Endothelial cell (in vitro differentiated cells): ENCODE results near the gene PDE6A. TPM values are rescaled to one million over a fixed set of nuclear protein-coding genes. Genes with fewer than 3 reads are reported as not detected.
"Not testable (repeated sequence)": the region's sequence is repeated elsewhere in the genome, so short reads cannot be mapped to it uniquely, and the experiment has no call there.

ENCODE experiments used
- DNase-seq: peaks from one replicate; pipeline ENCODE4 v3.0.0; 2021; ENCODE audit warnings: low spot score
- H3K27ac Mint-ChIP-seq: one replicate; pipeline ENCODE4 v1.8.0; 2021; ENCODE audit warnings: mixed read lengths, inconsistent platforms; ENCODE audit not compliant: unreplicated experiment
- H3K27me3 Mint-ChIP-seq: one replicate; pipeline ENCODE4 v1.8.0; 2021; ENCODE audit warnings: mild to moderate bottlenecking, moderate library complexity, mixed read lengths, inconsistent platforms; ENCODE audit not compliant: unreplicated experiment
- H3K36me3 Mint-ChIP-seq: one replicate; pipeline ENCODE4 v1.8.0; 2021; ENCODE audit warnings: mild to moderate bottlenecking, low read depth, mixed read lengths, inconsistent platforms; ENCODE audit not compliant: unreplicated experiment
- H3K4me1 Mint-ChIP-seq: one replicate; pipeline ENCODE4 v1.8.0; 2021; ENCODE audit warnings: mild to moderate bottlenecking, mixed read lengths, inconsistent platforms; ENCODE audit not compliant: unreplicated experiment
- H3K4me3 Mint-ChIP-seq: one replicate; pipeline ENCODE4 v1.8.0; 2021; ENCODE audit warnings: mild to moderate bottlenecking, mixed read lengths, inconsistent platforms; ENCODE audit not compliant: unreplicated experiment
- H3K9me3 Mint-ChIP-seq: one replicate; pipeline ENCODE4 v1.8.0; 2021; ENCODE audit warnings: mixed read lengths, inconsistent platforms; ENCODE audit not compliant: unreplicated experiment
- total RNA-seq: library from RNA; stranded (reverse); fragmentation: NEBNext Ultra II Directional; extraction: Animal tissue kit (Norgen Biotek cat#: 25700); gene quantifications from one replicate; pipeline ENCODE4 v1.2.1, GENCODE V29; 2021; ENCODE audit not compliant: unreplicated experiment
- TF ChIP-seq, protein P1 (sequence below): fragments of 200-600 bp; sonication (generic); IDR thresholded peaks from one replicate; pipeline ENCODE4 v1.5.0; 2021; ENCODE audit warnings: antibody characterized with exemption; ENCODE audit not compliant: unreplicated experiment

The PDE6A gene
- total RNA-seq, 1 donor from 2014 or later = not detected

DNA sequence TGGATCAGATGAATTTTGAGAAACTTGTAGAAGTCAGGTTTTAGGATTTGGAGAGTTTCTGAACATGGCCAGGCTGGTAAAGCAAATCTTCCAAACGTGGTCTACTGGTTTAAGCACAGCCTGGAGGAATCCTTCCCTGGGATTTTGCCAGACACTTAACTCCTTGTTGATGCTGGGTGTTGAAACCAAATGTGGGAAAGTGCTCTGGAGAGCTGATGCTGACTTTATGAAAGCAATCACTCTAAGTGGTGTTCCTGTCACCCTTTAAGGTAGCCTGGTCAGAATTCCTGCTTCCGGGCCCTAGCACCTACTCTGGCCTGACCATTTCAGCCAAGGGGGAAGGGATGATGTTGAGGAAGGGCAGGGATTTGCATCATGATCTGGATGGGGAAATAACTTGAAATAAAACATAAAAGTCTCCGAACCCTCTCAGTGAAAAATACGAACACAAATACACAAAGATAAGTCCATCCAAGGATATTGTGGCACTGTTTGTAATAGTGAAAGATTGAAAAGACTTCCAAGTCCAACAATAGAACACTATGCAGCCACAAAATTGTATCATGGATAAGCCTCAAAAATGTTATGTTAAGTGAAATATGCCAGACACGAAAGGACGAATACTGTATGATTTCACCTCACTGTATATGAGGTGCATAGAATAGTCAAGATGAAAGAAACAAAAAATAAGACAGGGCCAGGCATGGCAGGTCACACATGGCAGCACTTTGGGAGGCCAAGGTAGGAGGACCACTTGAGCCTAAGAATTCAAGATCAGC lies 57.7 kb downstream of the PDE6A start:
- Mint-ChIP-seq H3K27ac (no peak overlapping the region), H3K4me3 (no peak overlapping the region), H3K36me3 (no peaks in the 10 kb centered on the region), H3K4me1 (no peaks in the 10 kb centered on the region), H3K9me3 (no peaks in the 10 kb centered on the region), H3K27me3 (no peaks in the 10 kb centered on the region)
- DNase-seq = no peak
- TF ChIP-seq, protein P1, sequence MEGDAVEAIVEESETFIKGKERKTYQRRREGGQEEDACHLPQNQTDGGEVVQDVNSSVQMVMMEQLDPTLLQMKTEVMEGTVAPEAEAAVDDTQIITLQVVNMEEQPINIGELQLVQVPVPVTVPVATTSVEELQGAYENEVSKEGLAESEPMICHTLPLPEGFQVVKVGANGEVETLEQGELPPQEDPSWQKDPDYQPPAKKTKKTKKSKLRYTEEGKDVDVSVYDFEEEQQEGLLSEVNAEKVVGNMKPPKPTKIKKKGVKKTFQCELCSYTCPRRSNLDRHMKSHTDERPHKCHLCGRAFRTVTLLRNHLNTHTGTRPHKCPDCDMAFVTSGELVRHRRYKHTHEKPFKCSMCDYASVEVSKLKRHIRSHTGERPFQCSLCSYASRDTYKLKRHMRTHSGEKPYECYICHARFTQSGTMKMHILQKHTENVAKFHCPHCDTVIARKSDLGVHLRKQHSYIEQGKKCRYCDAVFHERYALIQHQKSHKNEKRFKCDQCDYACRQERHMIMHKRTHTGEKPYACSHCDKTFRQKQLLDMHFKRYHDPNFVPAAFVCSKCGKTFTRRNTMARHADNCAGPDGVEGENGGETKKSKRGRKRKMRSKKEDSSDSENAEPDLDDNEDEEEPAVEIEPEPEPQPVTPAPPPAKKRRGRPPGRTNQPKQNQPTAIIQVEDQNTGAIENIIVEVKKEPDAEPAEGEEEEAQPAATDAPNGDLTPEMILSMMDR = no peak

DNA sequence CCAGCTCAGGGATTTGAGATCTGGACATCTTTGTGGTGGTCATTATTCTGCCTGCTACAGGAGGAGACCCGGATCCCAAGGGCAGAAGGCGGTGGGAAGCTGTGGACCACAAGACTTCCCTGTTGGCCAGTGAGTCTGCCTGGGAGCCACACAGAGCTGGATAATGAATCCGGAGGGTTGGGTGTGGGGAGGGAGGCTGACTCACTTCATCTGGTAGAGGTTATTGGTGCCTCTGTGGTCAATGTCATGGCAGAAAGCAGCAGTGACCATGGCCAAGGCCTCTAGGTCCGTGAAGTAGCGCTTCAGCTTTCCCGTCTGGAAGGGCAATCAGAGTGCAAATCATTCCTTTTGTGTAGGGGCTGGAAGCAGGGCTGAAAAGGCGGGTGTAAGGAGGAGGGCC lies 58.5 kb downstream of the PDE6A start:
- H3K27ac Mint-ChIP-seq = no peak overlapping the region
- H3K9me3 Mint-ChIP-seq = no peaks in the 10 kb centered on the region
- no peak overlapping the region for H3K4me3 Mint-ChIP-seq
- H3K4me1 Mint-ChIP-seq = no peaks in the 10 kb centered on the region
- H3K27me3 Mint-ChIP-seq = no peaks in the 10 kb centered on the region
- TF ChIP-seq, protein P1 = no peak
- DNase-seq = no peak
- H3K36me3 Mint-ChIP-seq = no peaks in the 10 kb centered on the region

DNA sequence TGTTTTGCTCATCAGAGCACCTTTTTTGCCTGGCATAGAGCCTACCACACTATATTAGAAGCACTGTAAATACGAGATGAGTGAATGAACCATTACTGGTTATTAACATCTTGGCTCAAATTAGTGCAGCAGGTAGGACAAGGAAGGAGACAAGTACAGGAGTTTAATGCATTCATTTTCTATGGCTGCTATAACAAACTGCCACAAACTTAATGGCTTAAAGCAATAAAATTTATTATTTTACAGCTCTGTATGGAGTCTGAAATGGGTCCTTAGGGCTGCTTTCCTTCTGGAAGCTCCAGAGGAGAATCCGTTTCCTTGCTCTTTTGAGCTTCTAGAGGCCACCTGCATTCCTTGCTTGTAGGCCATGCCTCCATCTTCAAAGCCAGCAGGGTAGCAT lies 59.1 kb downstream of the PDE6A start:
- H3K36me3 Mint-ChIP-seq = no peaks in the 10 kb centered on the region
- no peak overlapping the region for H3K27ac Mint-ChIP-seq
- no peaks in the 10 kb centered on the region for H3K4me1 Mint-ChIP-seq
- H3K27me3 Mint-ChIP-seq = no peaks in the 10 kb centered on the region
- H3K9me3 Mint-ChIP-seq = no peaks in the 10 kb centered on the region
- DNase-seq = no peak
- TF ChIP-seq, protein P1 = no peak
- H3K4me3 Mint-ChIP-seq = no peak overlapping the region

DNA sequence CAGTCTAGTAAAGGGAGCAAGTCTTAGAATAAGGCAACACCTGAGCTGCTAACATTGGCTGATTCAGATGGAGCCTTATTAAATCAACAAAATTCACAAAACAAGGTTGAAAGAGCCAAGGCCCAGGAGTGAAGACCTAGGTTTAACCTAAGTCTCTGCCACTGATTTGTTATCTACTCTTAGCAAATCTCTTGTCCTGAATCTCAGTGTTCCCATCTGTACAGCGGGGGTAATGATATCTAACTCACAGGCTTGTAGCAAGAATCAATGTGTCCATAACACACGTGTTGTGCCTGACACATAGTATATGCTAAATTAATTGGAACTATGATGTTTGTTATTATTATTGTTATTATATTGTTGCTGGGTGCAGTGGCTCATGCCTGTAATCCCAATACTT lies 61.0 kb downstream of the PDE6A start:
- Mint-ChIP-seq H3K27ac (no peak overlapping the region), H3K4me3 (no peak overlapping the region), H3K4me1 (peaks cover 2% of the 10 kb centered on the region), H3K27me3 (no peaks in the 10 kb centered on the region), H3K9me3 (no peaks in the 10 kb centered on the region), H3K36me3 (no peaks in the 10 kb centered on the region)
- DNase-seq = no peak
- TF ChIP-seq, protein P1 = no peak

DNA sequence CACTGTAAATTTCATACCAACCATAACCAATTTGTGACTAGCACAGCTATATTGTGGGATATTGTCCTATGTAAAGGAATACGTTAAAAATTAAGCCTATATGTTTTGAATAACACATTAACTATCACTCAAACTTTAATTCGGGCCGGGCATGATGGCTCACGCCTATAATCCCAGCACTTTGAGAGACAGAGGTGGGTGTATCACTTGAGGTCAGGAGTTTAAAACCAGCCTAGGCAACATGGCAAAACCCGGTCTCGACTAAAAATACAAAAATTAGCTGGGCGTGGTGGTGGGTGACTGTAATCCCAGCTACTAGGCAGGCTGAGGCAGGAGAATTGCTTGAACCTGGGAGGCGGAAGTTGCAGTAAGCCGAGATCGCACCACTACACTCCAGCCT lies 62.0 kb downstream of the PDE6A start:
- peaks cover 11% of the 10 kb centered on the region for H3K4me1 Mint-ChIP-seq
- not testable (repeated sequence) for H3K4me3 Mint-ChIP-seq, DNase-seq, H3K36me3 Mint-ChIP-seq, H3K27me3 Mint-ChIP-seq, H3K27ac Mint-ChIP-seq, H3K9me3 Mint-ChIP-seq
